ENCODE results near the gene SERINC4.
"Not testable (repeated sequence)": the region's sequence is repeated elsewhere in the genome, so short reads cannot be mapped to it uniquely, and the experiment has no call there.

GRCh38 chr15:43746903-43747309 is 53.1 kb downstream of the SERINC4 start:
- TF ChIP-seq RAD21 (CRISPR knock-in tag; conservative IDR thresholded peaks at IDR 0.05 in 1 of 2, IDR thresholded peaks at IDR 0.05 in 1 of 2); POU5F1 (IDR thresholded peaks at IDR 0.05; ENCODE audit: borderline replicate concordance, low read depth, low read length, partially characterized antibody); FOXA1 (IDR thresholded peaks at IDR 0.05; ENCODE audit: borderline replicate concordance); SP1 (CRISPR knock-in tag; IDR thresholded peaks at IDR 0.05); TEAD4 (CRISPR knock-in tag; IDR thresholded peaks at IDR 0.05; ENCODE audit: borderline replicate concordance); YY1 (IDR thresholded peaks at IDR 0.05; ENCODE audit: borderline replicate concordance in 1 of 3, control insufficient read depth in 1 of 3, extremely low read depth in 1 of 3, insufficient read depth in 3 of 3, insufficient read length in 1 of 3, insufficient replicate concordance in 2 of 3, low read depth in 1 of 3, low read length in 2 of 3); NR2F6 (CRISPR knock-in tag; IDR thresholded peaks at IDR 0.05); NBN (IDR thresholded peaks at IDR 0.05; ENCODE audit: low read depth): not testable (repeated sequence)
- TF ChIP-seq TEAD4 (IDR thresholded peaks at IDR 0.05; ENCODE audit: low read length) = peak; percentile 20; the same call in 1 of the 2 replicates
